GM18511 (cell line): Measurements from ENCODE around the gene APBA2.
"Not testable (repeated sequence)": the region's sequence is repeated elsewhere in the genome, so short reads cannot be mapped to it uniquely, and the experiment has no call there.

Experiments
- ATAC-seq: cut with Tn5 transposase; IDR thresholded peaks from one replicate; pipeline ENCODE4 v1.9.1; 2021; ENCODE audit warnings: mild to moderate bottlenecking, moderate library complexity; ENCODE audit not compliant: unreplicated experiment

Gene APBA2

DNA sequence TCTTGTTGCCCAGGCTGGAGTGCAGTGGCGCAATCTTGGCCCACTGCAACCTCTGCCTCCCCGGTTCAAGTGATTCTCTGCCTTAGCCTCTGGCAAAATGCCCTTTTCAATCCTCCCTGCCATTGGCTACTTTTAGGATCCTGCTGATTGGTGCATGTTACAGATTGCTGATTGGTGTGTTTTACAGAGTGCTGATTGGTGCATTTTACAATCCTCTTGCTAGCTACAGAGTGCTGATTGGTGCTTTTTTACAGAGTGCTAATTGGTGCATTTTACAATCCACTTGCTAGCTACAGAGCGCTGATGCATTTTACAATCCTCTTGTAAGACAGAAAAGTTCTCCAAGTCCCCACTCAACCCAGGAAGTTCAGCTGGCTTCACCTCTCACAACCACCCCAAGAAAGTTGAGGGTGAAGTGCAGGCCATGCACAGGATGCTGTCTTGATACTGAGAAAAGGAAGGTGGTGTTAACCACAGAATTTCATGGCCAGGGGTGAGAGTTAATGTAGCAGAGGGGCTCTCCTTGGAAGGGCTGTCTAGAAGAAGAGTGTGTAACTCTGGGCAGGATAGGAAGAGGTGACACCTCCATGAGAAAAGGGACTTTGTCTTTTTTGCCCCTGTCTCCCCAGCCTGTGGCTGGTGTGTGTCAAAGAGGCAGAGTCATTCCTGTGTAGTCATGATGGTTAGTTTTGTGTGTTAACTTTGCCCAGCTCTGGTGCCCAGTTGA, 145.9 kb downstream of the APBA2 start:
- ATAC-seq = no peak

DNA sequence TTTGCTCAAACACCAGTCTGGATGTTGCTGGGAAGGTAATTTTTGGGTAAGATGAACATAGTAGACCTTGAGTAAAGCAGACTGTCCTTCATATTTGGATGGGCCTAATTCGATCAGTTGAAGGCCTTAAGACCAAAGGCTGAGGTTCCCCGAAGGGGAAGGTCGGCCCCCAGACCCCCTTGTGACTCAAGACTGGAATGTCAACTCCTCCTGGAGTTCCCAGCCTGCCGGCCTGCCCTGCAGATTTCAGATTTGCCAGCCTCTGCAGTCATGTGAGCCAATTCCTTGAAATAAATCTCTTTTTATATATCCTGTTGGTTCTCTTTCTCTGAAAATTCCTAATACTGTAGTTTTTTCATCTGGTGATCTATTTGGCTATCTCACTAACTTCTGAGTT, 146.5 kb downstream of the APBA2 start:
- no peak for ATAC-seq

DNA sequence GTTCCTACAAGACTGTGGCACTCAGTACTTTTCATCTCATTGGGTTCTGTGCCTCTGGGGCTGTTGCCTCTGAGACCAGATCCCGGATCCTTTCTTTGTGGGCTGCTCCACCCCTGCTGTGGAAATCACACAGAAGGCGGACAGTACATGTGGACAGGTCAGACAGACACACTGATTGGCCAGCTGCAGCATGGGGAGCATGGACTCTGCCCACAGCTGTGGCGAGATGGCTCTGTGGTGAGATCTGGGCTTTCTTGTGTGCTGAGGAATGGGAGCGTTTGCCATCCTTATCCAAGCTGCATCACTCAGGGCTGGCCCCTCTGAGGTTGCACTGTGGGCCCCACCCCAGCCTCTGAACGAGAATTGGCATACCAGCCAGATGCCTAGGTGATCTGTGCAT, 147.0 kb downstream of the APBA2 start:
- ATAC-seq = no peak

DNA sequence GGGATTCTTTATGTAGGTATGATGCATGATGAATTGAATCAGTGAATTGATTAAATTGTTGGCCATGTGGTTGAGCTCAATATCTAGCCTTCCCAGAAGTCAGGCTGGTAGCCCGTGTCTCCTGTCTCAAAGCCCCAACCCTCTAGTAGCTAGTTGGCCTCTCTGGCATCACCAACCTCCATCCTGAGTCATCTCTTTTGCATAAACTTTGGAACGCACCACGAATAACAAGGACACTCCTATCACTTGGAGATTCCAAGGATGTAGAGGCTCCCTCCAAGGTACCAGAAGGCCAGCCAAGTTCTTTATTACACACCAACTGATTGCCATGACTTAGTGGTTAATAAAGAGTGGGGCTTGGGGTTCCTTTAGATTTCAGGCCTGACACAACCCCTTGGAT, 148.4 kb downstream of the APBA2 start:
- no peak for ATAC-seq

DNA sequence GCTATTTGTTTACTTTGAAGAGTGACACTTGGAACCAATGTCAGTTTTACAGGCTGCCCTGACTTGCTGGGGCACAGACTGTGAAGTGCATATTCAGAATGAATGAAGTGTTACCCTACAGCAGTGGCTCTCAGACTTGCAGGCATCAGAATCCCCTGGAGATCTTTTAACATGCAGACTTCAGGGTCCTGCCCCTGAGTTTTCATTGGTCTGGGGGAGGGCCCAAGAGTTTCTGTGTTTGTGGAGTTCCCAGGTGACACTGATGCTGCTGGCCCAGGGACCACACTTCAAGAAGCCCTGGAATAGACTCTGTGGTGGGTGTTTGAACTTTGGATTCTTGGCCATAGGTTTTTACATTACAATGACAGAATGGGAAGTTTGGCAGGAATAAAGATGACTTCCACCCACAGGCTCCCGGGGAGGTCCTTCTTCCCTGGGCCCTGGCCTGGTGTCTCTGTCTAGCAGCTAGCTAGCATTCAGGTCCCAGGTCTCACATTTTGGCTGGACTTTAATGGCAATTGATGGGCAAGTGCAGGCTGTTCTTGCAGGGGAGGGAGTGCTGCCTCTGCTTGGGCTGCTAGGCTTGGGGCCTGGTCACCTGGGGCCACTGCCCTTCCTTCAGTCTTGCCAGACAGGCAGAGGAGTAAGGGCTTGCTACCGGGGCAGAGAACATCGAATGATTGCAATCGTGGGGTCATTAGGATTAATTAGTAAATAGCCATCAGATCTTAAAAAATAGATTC, 149.0 kb downstream of the APBA2 start:
- no peak for ATAC-seq

DNA sequence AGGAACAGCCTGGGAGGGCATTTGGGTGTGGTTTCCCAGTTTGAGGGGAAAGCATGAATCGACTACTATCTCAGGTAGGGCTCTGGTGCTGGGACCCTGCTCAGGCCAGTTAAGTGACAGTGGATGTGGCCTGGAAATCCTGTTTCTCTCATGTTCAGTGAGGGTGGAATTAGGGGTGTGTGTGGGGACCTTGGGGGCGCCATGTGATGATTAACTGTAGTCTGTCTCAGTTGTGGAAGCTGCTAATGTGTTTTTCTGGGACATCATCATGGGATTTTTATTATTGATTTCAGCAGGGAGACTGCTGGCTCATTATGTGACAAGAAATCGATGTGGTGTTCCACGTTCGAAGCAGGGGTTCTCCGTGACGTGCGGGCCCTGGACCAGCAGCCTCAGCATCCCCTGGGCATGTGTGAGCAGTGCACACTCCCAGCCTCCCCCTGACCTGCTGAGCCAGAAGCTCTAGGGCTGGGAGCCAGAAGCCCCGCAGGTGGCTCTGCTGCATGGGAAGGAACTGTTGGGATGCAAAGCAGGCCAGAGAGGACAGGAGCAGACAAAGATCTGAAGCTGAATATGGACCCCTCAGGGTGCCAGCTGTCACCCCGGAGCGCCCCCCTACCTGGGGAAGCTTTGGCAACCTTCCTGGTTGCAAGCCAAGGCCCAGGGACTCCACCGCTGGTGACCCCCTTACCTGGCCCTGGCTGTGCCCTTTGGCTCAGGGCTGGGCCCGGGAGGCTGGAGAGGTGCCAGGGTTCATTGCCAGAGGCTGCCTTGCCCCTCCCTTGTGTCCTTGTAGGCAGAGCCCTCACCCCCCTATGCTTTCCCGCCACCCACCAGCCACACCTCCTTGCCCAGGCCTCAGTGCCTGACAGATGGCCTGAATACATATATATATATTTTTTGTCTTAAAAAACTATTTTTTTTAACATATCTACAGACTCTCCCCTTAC, 149.8 kb downstream of the APBA2 start:
- no peak for ATAC-seq

DNA sequence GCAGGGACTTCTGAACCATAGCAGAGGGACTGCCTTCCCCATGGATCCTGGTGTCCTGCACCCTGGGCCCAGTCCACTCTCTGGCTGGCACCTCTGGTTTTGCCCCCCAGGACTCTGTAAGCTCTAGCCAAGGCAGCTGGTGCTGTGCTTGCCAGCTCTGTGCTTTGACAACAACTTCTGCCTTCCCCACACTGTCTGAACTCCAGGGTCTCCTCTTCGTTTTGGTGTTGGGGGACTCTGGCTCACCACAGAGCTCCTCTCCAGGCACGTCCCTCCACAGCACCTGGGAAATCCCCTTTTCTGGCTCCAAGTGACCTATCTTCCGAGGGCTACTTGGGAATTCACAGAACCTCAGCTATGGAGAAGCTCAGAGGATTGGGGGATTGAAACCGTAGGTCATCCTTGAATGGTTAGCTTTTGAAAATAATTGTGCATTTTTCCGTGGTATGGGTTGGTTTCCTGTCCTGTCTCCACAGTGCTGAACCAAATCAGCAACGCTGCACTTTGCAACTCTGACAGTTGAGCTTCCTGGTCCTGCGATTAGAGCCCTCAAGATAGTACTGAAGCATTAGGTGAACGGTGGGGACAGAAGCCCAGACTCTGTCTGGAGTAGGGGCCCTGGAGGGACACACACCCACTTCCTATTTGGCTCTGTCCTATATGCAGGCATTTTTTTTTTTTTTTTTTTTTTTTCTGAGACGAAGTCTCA, 152.4 kb downstream of the APBA2 start:
- no peak for ATAC-seq

DNA sequence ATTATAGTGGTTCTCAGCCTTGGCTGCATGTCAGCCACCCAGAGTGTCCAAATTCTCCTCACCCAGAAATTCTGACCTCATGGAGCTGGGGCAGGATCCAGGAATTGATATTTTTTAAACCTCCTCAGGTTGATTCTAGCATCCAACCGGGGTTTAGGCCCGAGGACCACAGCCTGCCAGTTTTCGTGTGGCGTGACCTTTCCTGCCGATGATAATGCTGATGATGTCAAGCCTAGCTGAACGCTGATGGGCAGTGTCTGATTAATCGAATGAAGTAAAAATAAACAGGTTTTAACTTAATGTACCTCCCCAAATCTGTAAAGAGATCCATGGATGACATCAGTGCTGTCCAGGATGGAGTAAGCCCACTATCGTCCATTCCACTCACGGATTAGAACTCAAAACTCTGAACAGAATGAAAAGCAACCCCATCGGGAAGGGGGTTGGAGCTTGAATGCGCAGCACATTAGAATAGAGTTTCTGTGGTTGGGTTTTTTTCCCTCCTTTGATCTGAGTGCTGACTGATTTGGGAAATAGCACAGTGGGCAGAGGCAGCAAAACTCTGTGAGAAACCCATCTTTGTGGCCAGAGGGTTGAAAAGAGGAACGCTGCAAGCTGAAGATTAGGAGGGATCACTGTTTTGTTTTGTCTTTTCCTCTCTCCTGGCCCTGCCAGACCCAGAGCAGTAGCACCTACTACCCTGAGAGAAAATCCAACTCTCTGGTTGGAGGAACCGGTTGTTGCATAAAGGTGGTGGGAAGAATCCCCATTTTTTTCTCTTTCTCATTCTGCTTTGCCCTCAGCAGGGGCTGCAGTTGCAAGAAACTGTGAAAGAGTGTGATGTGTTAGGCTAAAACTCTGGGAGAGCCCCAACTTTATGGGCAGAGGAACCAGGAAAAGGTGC, 153.9 kb downstream of the APBA2 start:
- ATAC-seq = no peak

DNA sequence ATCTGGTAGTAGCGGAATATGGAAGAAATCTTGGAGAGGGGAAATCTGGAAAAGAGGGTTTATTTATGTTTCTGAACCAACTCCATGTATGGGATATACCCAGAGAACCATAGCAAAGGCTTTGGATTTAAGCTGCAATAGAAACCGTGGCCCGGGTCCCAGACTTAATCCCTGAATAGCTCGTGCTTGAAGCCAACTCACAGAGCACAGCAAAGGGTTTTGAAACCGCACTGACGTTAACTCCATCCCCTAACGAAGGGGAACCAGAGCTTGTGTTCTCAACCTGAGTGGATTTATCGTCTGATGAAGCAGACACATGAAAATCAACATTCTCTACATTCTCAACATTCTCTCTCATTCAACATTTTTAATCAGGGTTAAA, 154.6 kb downstream of the APBA2 start:
- ATAC-seq = no peak

DNA sequence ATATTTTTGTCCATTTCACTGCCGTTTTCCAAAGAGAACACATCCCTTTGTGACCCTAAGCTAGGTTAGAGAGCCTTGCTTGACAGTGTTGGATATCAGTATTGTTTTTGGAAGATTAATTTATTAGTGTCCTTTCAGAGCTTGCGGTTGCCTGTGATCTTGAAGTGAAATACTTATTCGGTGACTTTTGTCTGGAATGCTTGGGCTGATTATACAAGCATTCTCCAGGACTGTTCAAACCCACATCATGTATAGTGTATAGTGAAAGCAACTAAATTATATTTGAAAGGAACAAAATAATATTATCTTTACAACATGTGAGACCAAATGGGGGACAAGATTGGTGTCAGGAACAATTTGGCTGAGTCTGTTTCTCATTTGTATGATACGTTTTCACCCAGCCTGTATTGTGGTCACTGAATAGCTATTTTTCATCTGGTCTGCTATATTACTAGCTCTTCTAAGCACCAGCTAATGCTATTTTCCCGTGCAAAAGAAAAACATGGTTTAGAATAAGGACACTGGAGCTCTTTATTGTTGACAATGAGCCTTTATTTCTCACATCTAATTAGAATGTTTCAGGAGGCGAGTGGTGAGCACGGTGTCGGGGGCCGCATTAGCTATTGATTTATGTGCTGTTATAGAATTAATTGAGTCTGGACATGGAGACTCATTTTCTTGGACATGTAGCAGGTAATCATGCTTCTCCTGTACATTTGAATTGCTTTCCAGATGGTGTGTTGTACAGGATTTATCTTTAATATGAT, 158.1 kb downstream of the APBA2 start:
- ATAC-seq = no peak

DNA sequence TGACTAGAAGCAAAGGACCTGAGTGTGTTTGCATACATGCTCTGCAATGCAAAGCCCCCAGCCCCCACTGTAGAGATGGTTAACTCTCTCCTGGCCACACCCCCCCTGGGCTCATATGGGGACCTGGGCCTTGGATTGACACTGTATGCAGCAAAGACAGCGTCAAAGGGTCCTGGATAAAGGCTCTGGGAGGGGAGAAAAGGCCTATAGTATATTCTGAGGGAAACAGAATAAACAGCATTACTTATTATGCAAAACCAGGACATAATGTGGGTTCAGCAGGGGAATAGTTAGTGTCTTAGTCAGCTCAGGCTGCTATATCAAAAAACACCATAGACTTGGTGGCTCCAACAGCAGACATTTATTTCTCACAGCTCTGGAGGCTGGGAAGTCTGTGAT, 158.7 kb downstream of the APBA2 start:
- ATAC-seq = no peak

DNA sequence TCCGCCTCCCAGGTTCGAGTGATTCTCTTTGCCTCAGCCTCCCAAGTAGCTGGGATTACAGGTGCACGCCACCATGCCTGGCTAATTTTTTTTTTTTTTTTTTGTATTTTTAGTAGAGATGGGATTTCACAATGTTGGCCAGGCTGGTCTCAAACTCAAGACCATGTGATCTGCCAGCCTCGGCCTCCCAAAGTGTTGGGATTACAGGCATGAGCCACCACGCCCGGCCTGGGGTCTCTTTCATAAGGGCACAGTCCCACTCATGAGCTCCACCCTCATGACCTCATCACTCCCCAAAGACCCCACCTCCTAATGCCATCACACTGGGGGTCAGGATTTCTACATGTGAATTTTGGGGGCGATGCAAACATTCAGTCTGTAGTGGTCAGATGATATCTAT, 159.4 kb downstream of the APBA2 start:
- ATAC-seq = not testable (repeated sequence)

DNA sequence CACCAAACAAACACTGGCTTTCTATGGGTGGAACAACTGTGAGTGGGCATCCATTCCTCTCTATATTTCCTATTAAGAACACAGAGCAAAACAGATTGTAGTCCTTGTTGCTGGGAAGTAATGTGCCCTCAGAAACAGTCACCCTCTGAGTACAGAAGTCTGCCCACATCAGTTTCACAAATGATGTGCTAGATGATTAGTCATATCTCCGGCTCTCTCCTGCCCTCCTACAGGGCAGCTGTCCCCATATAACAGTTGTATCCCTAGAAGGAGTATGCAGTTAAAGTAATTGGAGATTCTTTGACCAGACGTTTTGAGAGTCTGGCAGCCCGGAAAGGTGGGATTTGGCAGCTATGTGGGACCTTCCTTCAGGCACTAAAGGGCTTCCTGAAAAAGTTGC, 159.9 kb downstream of the APBA2 start:
- no peak for ATAC-seq

DNA sequence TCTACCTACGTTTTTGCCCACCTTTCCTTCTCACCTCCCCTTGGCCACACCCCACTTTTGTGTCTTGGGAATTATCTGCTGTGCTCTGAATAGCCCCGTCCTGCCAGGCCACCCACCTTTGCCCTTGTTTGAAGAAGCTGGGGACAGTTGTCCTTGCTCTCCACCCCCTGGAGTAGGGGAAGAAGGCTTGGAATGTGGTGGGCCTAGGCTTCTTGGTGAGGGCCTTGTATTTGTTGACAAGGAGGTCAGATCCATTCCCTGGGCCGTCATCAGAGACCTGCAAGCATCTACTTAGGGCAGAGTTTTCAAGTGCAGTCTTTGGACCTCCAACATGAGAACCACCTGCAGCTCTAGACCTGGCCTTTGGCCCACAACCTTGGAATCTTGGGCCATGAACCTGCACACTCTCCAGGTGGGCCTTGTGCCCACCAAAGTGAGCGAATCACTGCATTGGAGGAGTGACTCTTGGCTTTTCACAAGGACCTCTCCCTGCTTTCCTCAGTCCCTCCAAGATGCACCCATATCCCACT, 160.6 kb downstream of the APBA2 start:
- ATAC-seq = no peak

DNA sequence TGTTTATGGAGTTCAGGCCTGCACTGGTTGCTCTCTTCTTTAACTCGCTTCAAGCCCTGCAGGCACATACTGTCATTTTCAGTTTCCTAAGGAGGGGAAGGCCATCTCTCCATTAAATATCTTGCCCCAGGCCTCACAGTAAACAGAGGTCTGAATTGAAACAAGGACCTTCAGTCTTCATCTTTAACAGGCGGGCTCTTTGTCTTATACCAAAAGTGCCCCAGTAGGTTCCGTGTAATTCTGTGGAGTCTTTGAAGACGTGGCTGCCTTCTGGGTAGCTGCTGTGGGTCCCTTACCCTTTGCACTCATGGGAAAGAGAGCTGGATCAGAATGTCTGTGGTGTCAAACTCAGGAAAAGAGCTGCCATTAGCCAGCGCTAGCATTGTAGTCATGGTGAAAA, 161.2 kb downstream of the APBA2 start:
- no peak for ATAC-seq

DNA sequence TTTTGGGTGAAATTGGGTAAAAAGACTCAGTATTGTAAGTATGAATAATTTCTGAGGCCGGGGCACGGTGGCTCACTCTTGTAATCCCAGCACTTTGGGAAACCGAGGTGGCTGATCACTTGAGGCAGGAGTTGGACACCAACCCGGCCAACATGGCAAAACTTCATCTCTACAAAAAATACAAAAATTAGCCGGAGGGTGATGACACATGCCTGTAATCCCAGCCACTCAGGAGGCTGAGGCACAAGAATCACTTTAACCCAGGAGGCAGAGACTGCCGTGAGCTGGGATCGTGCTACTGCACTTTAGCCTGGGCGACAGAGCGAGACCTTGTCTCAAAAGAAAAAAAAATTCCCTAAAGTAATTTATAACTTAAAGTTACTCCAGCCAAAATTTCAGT, 162.2 kb downstream of the APBA2 start:
- no peak for ATAC-seq

DNA sequence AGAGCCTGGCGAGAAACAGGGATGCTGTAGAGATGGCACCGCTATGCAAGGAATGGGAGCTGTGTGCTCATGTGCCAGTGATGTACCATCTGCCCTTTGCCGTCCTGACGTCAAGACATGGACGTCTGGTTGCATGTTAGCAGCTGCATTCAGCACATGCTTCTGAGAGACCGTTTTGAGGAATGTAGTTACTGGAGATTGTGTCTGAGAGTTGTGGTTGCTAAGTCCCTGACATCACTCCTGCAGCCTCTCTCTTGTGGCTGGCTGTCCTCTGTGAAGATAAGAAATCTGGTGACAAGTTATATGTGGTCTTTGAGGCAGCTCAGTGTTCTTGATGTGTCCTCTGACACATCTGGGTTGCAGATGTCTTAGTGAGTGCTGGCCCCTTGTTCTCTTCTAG, 165.1 kb downstream of the APBA2 start:
- ATAC-seq = no peak

DNA sequence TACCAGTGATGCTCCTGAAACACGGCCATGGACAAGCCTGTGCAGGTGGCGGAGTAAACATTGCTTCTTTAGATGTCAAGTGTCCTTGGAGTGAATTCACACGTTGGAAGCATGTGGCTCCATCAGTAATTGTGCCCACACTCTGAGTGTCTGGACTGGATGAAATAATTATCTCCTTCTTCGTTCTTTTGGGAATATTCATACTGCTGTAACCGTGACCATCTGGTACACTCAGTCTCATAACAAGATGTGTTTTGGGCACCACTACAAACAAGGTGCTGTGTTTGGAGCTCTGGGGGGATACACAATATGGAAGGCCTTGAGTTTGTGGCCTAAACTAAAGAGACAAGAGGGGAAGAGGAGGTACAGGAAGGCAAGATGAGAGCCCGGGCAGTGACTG, 165.6 kb downstream of the APBA2 start:
- no peak for ATAC-seq

DNA sequence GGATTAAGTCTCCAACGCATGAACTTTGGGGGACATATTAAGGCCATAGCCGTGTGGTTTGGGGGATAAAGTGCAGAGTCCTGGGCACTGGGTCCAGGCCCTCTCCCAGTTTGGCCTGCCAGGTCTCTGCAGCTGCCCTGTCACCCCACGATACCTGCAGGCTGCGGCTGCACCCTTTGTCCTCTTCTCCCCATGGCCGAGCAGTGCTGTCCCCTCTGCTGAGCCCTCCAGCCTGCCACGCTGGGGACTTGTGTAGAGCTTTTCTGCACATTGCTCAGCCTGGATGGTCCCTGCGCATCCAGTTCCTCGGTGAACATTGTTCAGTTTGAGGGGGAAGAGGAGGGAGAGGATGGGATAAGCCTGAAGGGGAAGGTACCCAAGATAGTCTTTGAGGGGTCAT, 167.2 kb downstream of the APBA2 start:
- no peak for ATAC-seq
